ENCODE results near the gene TRAPPC12.
"Not testable (repeated sequence)": the region's sequence is repeated elsewhere in the genome, so short reads cannot be mapped to it uniquely, and the experiment has no call there.

The TRAPPC12 gene

GRCh38 chr2:3488855-3489763 is 109.6 kb downstream of the TRAPPC12 start:
- no peak for DNase-seq

GRCh38 chr2:3489764-3490115 is 110.2 kb downstream of the TRAPPC12 start:
- DNase-seq: no peak

- no peak for DNase-seq
Measured at GRCh38 chr2:3490191-3491170, 111.0 kb downstream of the TRAPPC12 start.

GRCh38 chr2:3491306-3491705 is 111.8 kb downstream of the TRAPPC12 start:
- no peak for DNase-seq

GRCh38 chr2:3491716-3492474 is 112.4 kb downstream of the TRAPPC12 start:
- DNase-seq: no peak

- DNase-seq: not testable (repeated sequence)
Measured at GRCh38 chr2:3492475-3492787, 112.9 kb downstream of the TRAPPC12 start.

- DNase-seq: no peak
Measured at GRCh38 chr2:3492951-3493614, 113.6 kb downstream of the TRAPPC12 start.

- DNase-seq: no peak
Measured at GRCh38 chr2:3493615-3494007, 114.1 kb downstream of the TRAPPC12 start.

GRCh38 chr2:3494984-3495666 is 115.6 kb downstream of the TRAPPC12 start:
- DNase-seq: no peak

- not testable (repeated sequence) for DNase-seq
Measured at GRCh38 chr2:3496708-3497080, 117.2 kb downstream of the TRAPPC12 start.

- no peak for DNase-seq
Measured at GRCh38 chr2:3498783-3499394, 119.4 kb downstream of the TRAPPC12 start.

GRCh38 chr2:3500326-3500899 is 120.9 kb downstream of the TRAPPC12 start:
- DNase-seq: no peak

- DNase-seq: no peak
Measured at GRCh38 chr2:3503046-3503445, 123.6 kb downstream of the TRAPPC12 start.

- DNase-seq: no peak
Measured at GRCh38 chr2:3503483-3503882, 124.0 kb downstream of the TRAPPC12 start.

GRCh38 chr2:3504741-3505140 is 125.2 kb downstream of the TRAPPC12 start:
- no peak for DNase-seq

GRCh38 chr2:3505771-3506170 is 126.3 kb downstream of the TRAPPC12 start:
- DNase-seq: no peak

- no peak for DNase-seq
Measured at GRCh38 chr2:3512086-3512485, 132.6 kb downstream of the TRAPPC12 start.

- DNase-seq: no peak
Measured at GRCh38 chr2:3513026-3513810, 133.7 kb downstream of the TRAPPC12 start.

GRCh38 chr2:3515438-3515837 is 135.9 kb downstream of the TRAPPC12 start:
- DNase-seq: not testable (repeated sequence)

GRCh38 chr2:3516831-3517230 is 137.3 kb downstream of the TRAPPC12 start:
- no peak for DNase-seq

Data from activated CD4-positive, alpha-beta T cell treated with anti-CD3 and anti-CD28 coated beads for 4 hours (primary cell).